SK-N-SH (cell line): Measurements from ENCODE around the gene TACC2. TPM values are rescaled to one million over a fixed set of nuclear protein-coding genes. Genes with fewer than 3 reads are reported as not detected.

Experiments
- CTCF ChIA-PET: fragments of 300-600, 350-600 bp; formaldehyde crosslinking; extraction: SDS; loops from one replicate; lab custom pipeline; 2021; lab: Yijun Ruan, JAX
- POLR2A ChIA-PET: fragments of 350-600 bp; sonication (Branson Sonifier 250); formaldehyde crosslinking; extraction: SDS; loops from one replicate; lab custom pipeline; 2020; ENCODE audit warnings: antibody characterized with exemption, inconsistent platforms; lab: Yijun Ruan, JAX
- DNase-seq: peaks from one replicate; pipeline ENCODE4 v3.0.0; 2012
- H2AFZ ChIP-seq: fragments of 200-600 bp; sonication (generic); 2 replicates; pipeline ENCODE4 v1.8.1; 2016; ENCODE audit warnings: antibody characterized with exemption, mild to moderate bottlenecking, low read depth
- H3F3A ChIP-seq: fragments of 200-600 bp; sonication (generic); replicated peaks from 2 replicates; pipeline ENCODE3; 2016; ENCODE audit warnings: antibody characterized with exemption, mild to moderate bottlenecking; ENCODE audit not compliant: insufficient read depth
- H3K27ac ChIP-seq, 2 experiments: fragments of 200-500 bp in 1 of 2; fragments of 200-600 bp in 1 of 2; sonication (Bioruptor generic) in 1 of 2; sonication (generic), shearing (Covaris generic) in 1 of 2; 2 replicates each; pipeline versions ENCODE4 v1.5.1 to v1.6.1; 2014 to 2016; ENCODE audit warnings: low read depth in 2 of 2, inconsistent platforms in 1 of 2, low read length in 1 of 2, mild to moderate bottlenecking in 1 of 2, mixed read lengths in 1 of 2
- H3K27me3 ChIP-seq: fragments of 200-600 bp; sonication (generic), shearing (Covaris generic); 2 replicates; pipeline ENCODE4 v1.6.1; 2016; ENCODE audit warnings: mixed run types; ENCODE audit not compliant: insufficient read depth
- H3K36me3 ChIP-seq, 2 experiments: fragments of 200-500 bp in 1 of 2; fragments of 200-600 bp in 1 of 2; sonication (Bioruptor generic) in 1 of 2; sonication (generic) in 1 of 2; replicated peaks in 1 of 2; 2 replicates each; pipeline versions ENCODE3 to v1.5.1; 2014 to 2016; ENCODE audit warnings: low read length in 1 of 2, mild to moderate bottlenecking in 1 of 2; ENCODE audit not compliant: insufficient read depth in 2 of 2, control insufficient read depth in 1 of 2
- H3K4me1 ChIP-seq, 2 experiments: fragments of 200-500 bp in 1 of 2; fragments of 200-600 bp in 1 of 2; sonication (Bioruptor generic) in 1 of 2; sonication (generic), shearing (Covaris generic) in 1 of 2; 2 replicates each; pipeline versions ENCODE4 v1.5.1 to v1.6.1; 2014 to 2016; ENCODE audit warnings: low read depth in 1 of 2, low read length in 1 of 2, mixed run types in 1 of 2; ENCODE audit not compliant: insufficient read depth in 2 of 2, control insufficient read depth in 1 of 2
- H3K4me2 ChIP-seq: fragments of 200-600 bp; sonication (generic), shearing (Covaris generic); 2 replicates; pipeline ENCODE4 v1.6.1; 2017; ENCODE audit warnings: mixed run types
- H3K4me3 ChIP-seq, 2 experiments: fragments of 200-500 bp in 1 of 2; fragments of 200-600 bp in 1 of 2; sonication (Bioruptor generic) in 1 of 2; sonication (generic), shearing (Covaris generic) in 1 of 2; 2 replicates each; pipeline versions ENCODE4 v1.5.1 to v1.8.1; 2014 to 2016; ENCODE audit warnings: low read depth in 2 of 2, inconsistent platforms in 1 of 2, low read length in 1 of 2, mild to moderate bottlenecking in 1 of 2, mixed read lengths in 1 of 2, moderate library complexity in 1 of 2
- H3K79me2 ChIP-seq: fragments of 200-600 bp; sonication (generic); 2 replicates; pipeline ENCODE4 v1.8.1; 2017; ENCODE audit warnings: mild to moderate bottlenecking; ENCODE audit not compliant: insufficient read depth
- H3K9ac ChIP-seq: fragments of 200-600 bp; sonication (generic); 2 replicates; pipeline ENCODE4 v1.6.1; 2017; ENCODE audit warnings: mixed run types
- H3K9me2 ChIP-seq: fragments of 200-600 bp; sonication (generic); 2 replicates; pipeline ENCODE4 v1.6.1; 2017; ENCODE audit warnings: mixed run types
- H3K9me3 ChIP-seq: fragments of 200-600 bp; sonication (generic); 2 replicates; pipeline ENCODE4 v1.6.1; 2017; ENCODE audit warnings: mixed run types, mild to moderate bottlenecking, moderate library complexity
- H4K20me1 ChIP-seq: fragments of 200-600 bp; sonication (generic); 2 replicates; pipeline ENCODE4 v1.6.1; 2017; ENCODE audit warnings: mild to moderate bottlenecking, mixed run types; ENCODE audit not compliant: insufficient read depth
- CHD2 ChIP-seq: fragments of 150-350 bp; IDR thresholded peaks from 2 replicates; pipeline ENCODE4 v1.6.1; 2018; ENCODE audit warnings: low read length; ENCODE audit not compliant: partially characterized antibody
- ELF1 ChIP-seq: IDR thresholded peaks from 2 replicates; pipeline ENCODE4 v1.4.0; 2012
- EP300 ChIP-seq, 2 experiments: IDR thresholded peaks; 2 replicates each; pipeline versions ENCODE4 v1.4.0 to v1.6.1; 2012; ENCODE audit warnings: borderline replicate concordance in 1 of 2, low read depth in 1 of 2, low read length in 1 of 2
- EZH2phosphoT487 ChIP-seq: fragments of 200-600 bp; sonication (generic); IDR thresholded peaks from 2 replicates; pipeline ENCODE4 v1.6.1; 2017; ENCODE audit warnings: low read depth, mixed run types, mild to moderate bottlenecking, antibody characterized with exemption, moderate library complexity, borderline replicate concordance
- MEF2A ChIP-seq: IDR thresholded peaks from 2 replicates; pipeline ENCODE4 v1.4.0; 2012; ENCODE audit warnings: low read depth, borderline replicate concordance
- MXI1 ChIP-seq: IDR thresholded peaks from 2 replicates; pipeline ENCODE4 v1.6.1; 2012; ENCODE audit warnings: mild to moderate bottlenecking, low read depth, low read length, improper control_type of control experiment
- NRF1 ChIP-seq: IDR thresholded peaks from 2 replicates; pipeline ENCODE4 v1.6.1; 2012; ENCODE audit warnings: low read depth, mild to moderate bottlenecking, low read length
- POLR2AphosphoS5 ChIP-seq: IDR thresholded peaks from 2 replicates; pipeline ENCODE4 v1.6.1; 2012; ENCODE audit warnings: low read depth, low read length
- RAD21 ChIP-seq: IDR thresholded peaks from 2 replicates; pipeline ENCODE4 v1.6.1; 2012; ENCODE audit warnings: mild to moderate bottlenecking, low read length
- RCOR1 ChIP-seq: fragments of 150-350 bp; IDR thresholded peaks from 2 replicates; pipeline ENCODE4 v1.6.1; 2017; ENCODE audit warnings: antibody characterized with exemption, low read length
- REST ChIP-seq: IDR thresholded peaks from 2 replicates; pipeline ENCODE4 v1.6.1; 2012; ENCODE audit warnings: mild to moderate bottlenecking, low read depth, low read length, moderate library complexity
- RFX5 ChIP-seq: IDR thresholded peaks from 2 replicates; pipeline ENCODE4 v1.6.1; 2012; ENCODE audit warnings: mild to moderate bottlenecking, improper control_type of control experiment, low read length
- RXRA ChIP-seq: IDR thresholded peaks from 2 replicates; pipeline ENCODE4 v1.4.0; 2012; ENCODE audit warnings: low read depth, mild to moderate bottlenecking, borderline replicate concordance
- TAF1 ChIP-seq: IDR thresholded peaks from 2 replicates; pipeline ENCODE4 v1.6.1; 2012; ENCODE audit warnings: low read depth, mild to moderate bottlenecking, low read length, moderate library complexity, borderline replicate concordance
- TCF12 ChIP-seq: IDR thresholded peaks from 2 replicates; pipeline ENCODE4 v1.4.0; 2012
- TEAD4 ChIP-seq: IDR thresholded peaks from 2 replicates; pipeline ENCODE4 v1.4.0; 2012; ENCODE audit warnings: mild to moderate bottlenecking, borderline replicate concordance; ENCODE audit not compliant: insufficient read depth
- USF2 ChIP-seq: fragments of 150-350 bp; IDR thresholded peaks from 2 replicates; pipeline ENCODE4 v1.6.1; 2017; ENCODE audit warnings: antibody characterized with exemption, low read length, low read depth, borderline replicate concordance
- YY1 ChIP-seq: IDR thresholded peaks from 2 replicates; pipeline ENCODE4 v1.4.0; 2012; ENCODE audit warnings: low read depth, mild to moderate bottlenecking
- ZBTB33 ChIP-seq: IDR thresholded peaks from 2 replicates; pipeline ENCODE4 v1.4.0; 2012; ENCODE audit warnings: low read depth, borderline replicate concordance
- WGBS: methylation state at CpG from one replicate; pipeline ENCODE4 v1.1.6; 2017; ENCODE audit warnings: low lambda C conversion rate; 5-methylcytosine and 5-hydroxymethylcytosine counted together
- polyA plus RNA-seq, 3 experiments: library from polyadenylated mRNA; depleted of rRNA; stranded (reverse); fragments of >200 nt; gene quantifications; 2 replicates each; pipeline ENCODE4 v1.2.3, GENCODE V29; 2012
- TF ChIP-seq, protein P1 (sequence below): IDR thresholded peaks from 2 replicates; pipeline ENCODE4 v1.4.0; 2012; ENCODE audit warnings: low read depth

The TACC2 gene
- polyA plus RNA-seq, 1 of the 3 experiments (the other 2 are of a cell fraction), result 8.8 TPM

DNA sequence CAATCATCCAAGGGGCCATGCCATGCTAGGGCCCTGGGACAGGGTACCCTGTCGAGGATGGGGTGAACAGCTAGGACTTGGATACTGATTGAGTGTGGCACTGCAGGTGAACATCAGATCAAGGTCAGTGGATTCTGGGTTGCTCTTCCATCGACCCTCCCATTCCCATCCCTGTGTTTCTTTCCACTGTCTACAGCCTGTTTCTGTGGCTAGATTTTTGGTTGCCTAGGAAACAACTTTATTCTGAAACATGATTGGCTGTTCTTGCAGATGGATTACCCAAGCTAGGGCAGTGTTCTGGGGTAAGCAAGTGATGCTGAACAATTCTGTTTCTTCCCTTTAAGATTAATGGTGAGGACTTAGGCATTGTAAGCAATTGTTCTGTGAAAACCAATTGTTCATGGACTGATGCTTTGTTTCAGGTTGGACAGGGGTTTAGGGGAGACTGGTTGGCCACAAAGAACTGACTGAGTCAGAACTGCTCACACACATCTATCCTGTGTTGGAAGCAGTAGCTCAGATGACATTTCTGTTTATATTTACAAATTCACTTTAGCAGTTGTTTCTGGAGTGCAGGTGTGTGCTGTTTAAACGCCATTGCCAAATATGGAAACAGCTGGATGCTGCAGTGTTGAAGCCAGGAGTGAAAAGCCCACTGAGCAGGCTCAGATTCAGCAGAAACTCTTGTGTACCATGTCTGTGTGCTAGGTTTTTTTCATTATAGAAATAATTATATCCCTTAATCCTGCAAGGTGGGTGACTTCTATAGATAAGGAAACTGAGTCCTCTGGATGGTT, 179.8 kb downstream of the TACC2 start:
- H3K27ac ChIP-seq, result no peak overlapping the region; a peak in 1 of 4 replicates
- H2AFZ ChIP-seq, result no peak overlapping the region
- H3K9me2 ChIP-seq, result no peaks in the 10 kb centered on the region
- TF ChIP-seq TCF12 (no peak), RFX5 (peak; percentile 92), RAD21 (no peak)
- peak; percentile 55 for DNase-seq
- no peak overlapping the region for H3K4me2 ChIP-seq
- no peaks in the 10 kb centered on the region for H3K9me3 ChIP-seq
- H4K20me1 ChIP-seq, result no peaks in the 10 kb centered on the region
- no peak overlapping the region for H3K4me3 ChIP-seq
- no peaks in the 10 kb centered on the region; the same call in 1 of the 2 replicates for H3K79me2 ChIP-seq
- ChIA-PET CTCF (interaction anchor here (0.7 to 9.9 kb wide), 4 partner anchors 24 to 56 kb away, joined by 3 to 111 read pairs (median 4); no protein-coding TSS in a partner anchor), POLR2A (interaction anchor here (7.2 kb wide), 1 partner anchor 28 kb away, joined by 90 read pairs; no protein-coding TSS in a partner anchor)
- 67% methylated on average over 3 of the region's 3 CpGs for WGBS
- H3K4me1 ChIP-seq, result peaks cover 0 to 62% of the 10 kb centered on the region in 2 experiments; a peak in 2 of 4 replicates
- no peak overlapping the region for H3K9ac ChIP-seq
- H3F3A ChIP-seq, result no peaks in the 10 kb centered on the region
- H3K36me3 ChIP-seq, result no peaks in the 10 kb centered on the region
- no peaks in the 10 kb centered on the region for H3K27me3 ChIP-seq

DNA sequence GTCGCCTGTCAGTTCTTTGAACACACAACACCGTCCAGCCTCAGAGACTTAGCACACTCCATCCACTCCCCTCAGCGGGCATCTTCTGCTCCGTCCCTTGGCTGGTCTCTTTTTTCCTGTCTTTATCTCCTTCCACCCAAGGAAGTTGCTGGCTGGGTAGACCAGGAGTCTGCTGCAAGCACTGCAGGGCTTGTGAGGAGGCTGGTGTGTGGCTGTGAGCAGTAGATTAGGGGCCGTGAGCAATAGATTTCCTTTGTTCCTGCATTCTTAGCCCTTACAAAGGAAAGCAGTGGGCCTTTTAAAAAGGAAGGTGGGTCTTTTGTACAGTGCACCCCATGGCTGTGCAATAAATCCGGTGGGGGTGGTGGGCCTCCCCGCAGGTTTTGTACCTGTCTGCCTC, 181.8 kb downstream of the TACC2 start:
- Histone ChIP-seq H2AFZ (no peak overlapping the region), H3K9ac (no peak overlapping the region), H3K79me2 (no peaks in the 10 kb centered on the region), H3F3A (no peaks in the 10 kb centered on the region), H3K27ac (no peak overlapping the region; a peak in 1 of 4 replicates), H3K9me2 (no peaks in the 10 kb centered on the region), H3K36me3 (no peaks in the 10 kb centered on the region), H3K9me3 (no peaks in the 10 kb centered on the region), H3K27me3 (no peaks in the 10 kb centered on the region), H3K4me3 (no peak overlapping the region), H4K20me1 (no peaks in the 10 kb centered on the region), H3K4me2 (no peak overlapping the region), H3K4me1 (peaks cover 0 to 49% of the 10 kb centered on the region in 2 experiments; a peak in 1 of 4 replicates)
- ChIA-PET POLR2A (interaction anchor here (1.9 kb wide), 1 partner anchor 30 kb away, joined by 7 read pairs; no protein-coding TSS in a partner anchor), CTCF (interaction anchor here (1.4 to 9.9 kb wide), 3 partner anchors 28 to 172 kb away, joined by 3 to 111 read pairs (median 7); no protein-coding TSS in a partner anchor)
- DNase-seq, result no peak
- TF ChIP-seq MEF2A, result no peak
- TF ChIP-seq RXRA, result no peak
- no peak for TF ChIP-seq RFX5
- no peak for TF ChIP-seq ELF1
- no peak for TF ChIP-seq EP300 (IDR thresholded peaks at IDR 0.05; ENCODE audit: borderline replicate concordance in 1 of 2, low read depth in 1 of 2, low read length in 1 of 2)
- no peak for TF ChIP-seq EZH2phosphoT487
- TF ChIP-seq REST, result no peak
- TF ChIP-seq MXI1, result no peak
- no peak for TF ChIP-seq TAF1
- TF ChIP-seq ZBTB33, result no peak
- TF ChIP-seq POLR2AphosphoS5, result no peak
- no peak for TF ChIP-seq NRF1
- no peak for TF ChIP-seq USF2
- no peak for TF ChIP-seq YY1
- no peak for TF ChIP-seq TEAD4
- TF ChIP-seq, protein P1, sequence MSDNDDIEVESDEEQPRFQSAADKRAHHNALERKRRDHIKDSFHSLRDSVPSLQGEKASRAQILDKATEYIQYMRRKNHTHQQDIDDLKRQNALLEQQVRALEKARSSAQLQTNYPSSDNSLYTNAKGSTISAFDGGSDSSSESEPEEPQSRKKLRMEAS, result no peak
- TF ChIP-seq CHD2, result no peak
- no peak for TF ChIP-seq RCOR1
- WGBS, result 92% methylated on average over 7 of the region's 7 CpGs
